ENCODE measurements around the gene AFAP1L2. TPM values are rescaled to one million over a fixed set of nuclear protein-coding genes. Genes with fewer than 3 reads are reported as not detected.

Gene AFAP1L2
- total RNA-seq, 2 experiments from 2014 or later, result 0.36 to 0.50 TPM

DNA sequence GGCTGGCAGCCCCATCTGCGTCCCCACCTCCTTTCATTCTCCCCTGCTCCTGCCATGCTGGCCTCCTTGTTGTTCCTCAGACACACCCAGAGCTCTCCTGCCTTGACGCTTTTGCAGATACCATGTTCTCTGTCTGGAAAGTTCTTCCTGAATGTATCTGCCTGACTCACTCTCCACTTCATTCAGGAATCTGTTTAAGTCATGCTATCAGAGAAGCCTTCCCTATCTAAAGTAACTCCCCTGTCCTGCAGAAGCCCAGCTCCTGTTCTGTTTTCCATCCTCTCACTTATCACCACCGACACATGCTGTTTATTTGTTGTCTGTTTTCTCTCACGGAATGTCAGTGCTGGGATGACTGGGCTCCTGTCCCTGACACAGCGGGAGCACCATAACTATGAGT is 82.0 kb downstream of the AFAP1L2 start:
- H3K27ac Mint-ChIP-seq, result no peak overlapping the region
- H3K27ac ChIP-seq (ENCODE audit: low read depth in 1 of 2, low read length in 2 of 2), result no peak overlapping the region
- ATAC-seq (ENCODE audit: poor library complexity) (no peak), DNase-seq (no peak)
- ChIA-PET POLR2A (no interaction called here), CTCF (no interaction called here)
- H3K9me3 Mint-ChIP-seq, result no peaks in the 10 kb centered on the region
- H3K4me1 ChIP-seq (ENCODE audit: insufficient read depth, low read length), result no peaks in the 10 kb centered on the region
- H3K4me1 Mint-ChIP-seq (ENCODE audit: low read depth), result no peaks in the 10 kb centered on the region
- H3K27me3 Mint-ChIP-seq, result no peaks in the 10 kb centered on the region
- no peaks in the 10 kb centered on the region for H3K9me3 ChIP-seq (ENCODE audit: control insufficient read depth in 1 of 2, insufficient read depth in 1 of 2, low read length in 2 of 2)
- no peaks in the 10 kb centered on the region for H3K27me3 ChIP-seq (ENCODE audit: control insufficient read depth in 1 of 2, insufficient read depth in 2 of 2, low read length in 2 of 2)
- H3K36me3 Mint-ChIP-seq (ENCODE audit: low read depth), result no peaks in the 10 kb centered on the region
- intact Hi-C loops (cut with DNase I, micrococcal nuclease), result no loop called here
- no peak overlapping the region for H3K4me3 ChIP-seq (ENCODE audit: low read length)
- TF ChIP-seq, protein P1, sequence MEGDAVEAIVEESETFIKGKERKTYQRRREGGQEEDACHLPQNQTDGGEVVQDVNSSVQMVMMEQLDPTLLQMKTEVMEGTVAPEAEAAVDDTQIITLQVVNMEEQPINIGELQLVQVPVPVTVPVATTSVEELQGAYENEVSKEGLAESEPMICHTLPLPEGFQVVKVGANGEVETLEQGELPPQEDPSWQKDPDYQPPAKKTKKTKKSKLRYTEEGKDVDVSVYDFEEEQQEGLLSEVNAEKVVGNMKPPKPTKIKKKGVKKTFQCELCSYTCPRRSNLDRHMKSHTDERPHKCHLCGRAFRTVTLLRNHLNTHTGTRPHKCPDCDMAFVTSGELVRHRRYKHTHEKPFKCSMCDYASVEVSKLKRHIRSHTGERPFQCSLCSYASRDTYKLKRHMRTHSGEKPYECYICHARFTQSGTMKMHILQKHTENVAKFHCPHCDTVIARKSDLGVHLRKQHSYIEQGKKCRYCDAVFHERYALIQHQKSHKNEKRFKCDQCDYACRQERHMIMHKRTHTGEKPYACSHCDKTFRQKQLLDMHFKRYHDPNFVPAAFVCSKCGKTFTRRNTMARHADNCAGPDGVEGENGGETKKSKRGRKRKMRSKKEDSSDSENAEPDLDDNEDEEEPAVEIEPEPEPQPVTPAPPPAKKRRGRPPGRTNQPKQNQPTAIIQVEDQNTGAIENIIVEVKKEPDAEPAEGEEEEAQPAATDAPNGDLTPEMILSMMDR (IDR thresholded peaks at IDR 0.05), result no peak
- no peak overlapping the region for H3K4me3 Mint-ChIP-seq
- no peaks in the 10 kb centered on the region for H3K36me3 ChIP-seq (ENCODE audit: insufficient read depth, low read length)

DNA sequence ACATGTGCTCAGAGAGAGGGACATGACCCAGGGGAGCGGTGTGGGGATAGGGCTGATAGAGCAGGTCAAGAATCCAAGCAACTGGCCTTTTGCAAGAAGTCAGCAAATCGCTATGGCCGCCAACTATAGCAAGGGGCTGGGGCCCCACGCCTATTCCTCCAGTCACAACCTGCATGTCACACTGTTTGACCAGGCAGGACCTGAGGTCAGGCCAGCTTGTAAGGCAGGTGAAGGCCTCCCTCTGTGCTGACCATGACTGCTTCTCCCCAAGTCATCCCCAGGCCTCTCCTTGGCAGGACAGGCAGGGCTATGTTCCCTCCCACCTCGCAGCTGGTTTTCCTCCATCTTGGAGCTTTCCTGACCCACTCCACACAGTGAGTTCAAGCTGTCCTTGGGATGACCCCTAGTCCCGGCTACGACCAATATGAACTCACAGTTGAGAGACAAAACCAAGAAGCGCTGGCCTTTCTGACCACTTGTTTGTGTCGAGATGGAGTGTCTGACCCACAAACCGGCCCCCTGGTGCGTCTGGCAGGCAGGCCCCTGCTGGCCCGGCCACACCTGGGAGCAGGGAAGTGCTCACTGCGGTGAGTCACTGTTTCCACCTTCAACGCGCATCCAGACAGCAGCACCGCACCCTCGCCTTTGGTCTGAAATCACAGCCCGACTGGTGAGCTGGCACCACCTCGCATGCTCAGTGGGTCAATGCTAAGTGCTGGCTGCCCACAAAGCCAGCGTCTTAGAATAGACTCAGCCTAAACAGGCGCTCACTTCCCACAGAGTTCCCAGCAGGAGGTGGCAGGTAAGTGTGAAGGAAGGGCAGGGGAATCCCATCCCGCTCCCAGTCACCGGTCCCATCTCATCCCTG is 83.8 kb downstream of the AFAP1L2 start:
- H3K27me3 Mint-ChIP-seq, result no peaks in the 10 kb centered on the region

DNA sequence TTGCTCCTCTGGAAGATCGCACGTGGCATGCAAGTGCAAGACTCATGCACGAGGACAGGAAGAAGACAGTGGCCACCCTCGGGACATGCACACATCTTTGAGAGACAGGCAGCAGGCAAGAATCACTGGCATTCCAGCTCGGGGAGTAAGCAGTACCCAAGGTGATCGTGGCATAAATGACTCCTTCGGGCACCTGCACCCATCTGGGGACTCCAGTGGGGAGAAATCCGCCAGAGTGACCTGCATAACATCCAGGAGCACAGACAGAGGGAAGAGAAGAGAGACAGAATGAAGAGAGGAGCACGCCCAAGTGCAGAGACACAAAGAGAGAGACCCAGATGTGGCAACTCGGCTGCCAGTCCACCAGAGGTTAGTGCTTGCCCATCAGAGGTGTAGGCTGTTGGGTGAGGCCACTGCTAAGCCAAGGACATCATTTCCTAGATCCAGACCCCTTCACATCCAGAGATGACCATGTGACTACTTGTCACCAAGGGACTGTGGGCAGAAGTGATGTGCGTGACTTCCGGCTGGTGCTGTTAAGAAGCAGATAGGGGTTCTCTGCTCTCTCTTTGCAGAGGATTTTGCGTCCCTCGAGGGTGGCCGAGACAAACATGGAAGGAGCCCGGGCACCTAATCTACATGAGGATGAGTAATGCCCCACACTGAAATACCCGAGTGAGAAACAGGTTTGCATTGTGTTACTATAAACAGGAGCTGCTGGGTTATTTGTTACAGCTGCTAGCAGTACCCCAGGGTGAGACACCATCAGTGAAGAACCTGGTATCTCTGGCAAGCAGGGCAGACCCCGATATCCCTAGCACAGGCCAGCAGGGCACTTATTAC is 84.7 kb downstream of the AFAP1L2 start:
- intact Hi-C loops (cut with DNase I, micrococcal nuclease), result no loop called here
- Mint-ChIP-seq H3K27ac (no peak overlapping the region), H3K4me1 (ENCODE audit: low read depth) (no peaks in the 10 kb centered on the region), H3K36me3 (ENCODE audit: low read depth) (no peaks in the 10 kb centered on the region), H3K4me3 (no peak overlapping the region), H3K9me3 (no peaks in the 10 kb centered on the region), H3K27me3 (no peaks in the 10 kb centered on the region)
- Histone ChIP-seq H3K9me3 (ENCODE audit: control insufficient read depth in 1 of 2, insufficient read depth in 1 of 2, low read length in 2 of 2) (no peaks in the 10 kb centered on the region), H3K36me3 (ENCODE audit: insufficient read depth, low read length) (no peaks in the 10 kb centered on the region), H3K27ac (ENCODE audit: low read depth in 1 of 2, low read length in 2 of 2) (no peak overlapping the region), H3K27me3 (ENCODE audit: control insufficient read depth in 1 of 2, insufficient read depth in 2 of 2, low read length in 2 of 2) (no peaks in the 10 kb centered on the region), H3K4me3 (ENCODE audit: low read length) (no peak overlapping the region), H3K4me1 (ENCODE audit: insufficient read depth, low read length) (no peaks in the 10 kb centered on the region)
- DNase-seq (no peak), ATAC-seq (ENCODE audit: poor library complexity) (no peak)
- TF ChIP-seq, protein P1 (IDR thresholded peaks at IDR 0.05), result no peak
- CTCF ChIA-PET, result no interaction called here
- POLR2A ChIA-PET, result no interaction called here

More for the DNA sequence above, 83.8 kb downstream of the AFAP1L2 start:
- H3K4me1 Mint-ChIP-seq (ENCODE audit: low read depth), result no peaks in the 10 kb centered on the region
- ChIA-PET POLR2A (no interaction called here), CTCF (no interaction called here)
- Histone ChIP-seq H3K27ac (ENCODE audit: low read depth in 1 of 2, low read length in 2 of 2) (no peak overlapping the region), H3K4me1 (ENCODE audit: insufficient read depth, low read length) (no peaks in the 10 kb centered on the region), H3K4me3 (ENCODE audit: low read length) (no peak overlapping the region), H3K9me3 (ENCODE audit: control insufficient read depth in 1 of 2, insufficient read depth in 1 of 2, low read length in 2 of 2) (no peaks in the 10 kb centered on the region), H3K27me3 (ENCODE audit: control insufficient read depth in 1 of 2, insufficient read depth in 2 of 2, low read length in 2 of 2) (no peaks in the 10 kb centered on the region), H3K36me3 (ENCODE audit: insufficient read depth, low read length) (no peaks in the 10 kb centered on the region)
- ATAC-seq (ENCODE audit: poor library complexity) (no peak), DNase-seq (no peak)
- no peak overlapping the region for H3K27ac Mint-ChIP-seq
- intact Hi-C loops (cut with DNase I, micrococcal nuclease), result no loop called here
- no peak overlapping the region for H3K4me3 Mint-ChIP-seq
- TF ChIP-seq, protein P1 (IDR thresholded peaks at IDR 0.05), result no peak
- no peaks in the 10 kb centered on the region for H3K9me3 Mint-ChIP-seq
- no peaks in the 10 kb centered on the region for H3K36me3 Mint-ChIP-seq (ENCODE audit: low read depth)
